PFSK-1 (cell line): ENCODE data around the gene SMARCC1.

Experiments
- FOXP2 ChIP-seq: optimal IDR thresholded peaks from 2 replicates; pipeline ENCODE3; 2011; ENCODE audit warnings: borderline replicate concordance, control low read depth, inconsistent platforms; ENCODE audit not compliant: insufficient read depth; ENCODE audit errors: extremely low read length, extremely low read depth
- POLR2AphosphoS5 ChIP-seq: IDR thresholded peaks from 2 replicates; pipeline ENCODE4 v1.6.1; 2012; ENCODE audit warnings: low read depth, mild to moderate bottlenecking, control low read depth, low read length, moderate library complexity
- REST ChIP-seq, 2 experiments: IDR thresholded peaks; 2 replicates each; pipeline versions ENCODE4 v1.6.1 to v1.8.0; 2011 to 2012; ENCODE audit warnings: low read depth in 2 of 2, low read length in 2 of 2, control low read depth in 1 of 2, inconsistent platforms in 1 of 2, mild to moderate bottlenecking in 1 of 2, moderate library complexity in 1 of 2; ENCODE audit not compliant: insufficient read depth in 1 of 2
- SIN3A ChIP-seq: IDR thresholded peaks from 2 replicates; pipeline ENCODE4 v1.6.1; 2012; ENCODE audit warnings: mild to moderate bottlenecking, low read length, moderate library complexity, borderline replicate concordance; ENCODE audit not compliant: insufficient read depth
- TAF1 ChIP-seq: IDR thresholded peaks from 2 replicates; pipeline ENCODE4 v1.6.1; 2012; ENCODE audit warnings: low read length, control low read depth, borderline replicate concordance; ENCODE audit not compliant: insufficient read depth

- TF ChIP-seq POLR2AphosphoS5 (no peak), TAF1 (no peak), REST (IDR thresholded peaks at IDR 0.05; ENCODE audit: insufficient read depth in 1 of 2, low read depth in 2 of 2, low read length in 2 of 2) (no peak), SIN3A (no peak), FOXP2 (no peak)
Measured at GRCh38 chr3:47586746-47587145, 194.9 kb downstream of the SMARCC1 start.
